Daoy (cell line): ENCODE data around the gene GRIA4. TPM values are rescaled to one million over a fixed set of nuclear protein-coding genes. Genes with fewer than 3 reads are reported as not detected.
A peak's percentile ranks its signal among the peaks of the same experiment; 100 is the strongest.
"Not testable (repeated sequence)": the region's sequence is repeated elsewhere in the genome, so short reads cannot be mapped to it uniquely, and the experiment has no call there.

Experiments used
- DNase-seq: peaks from one replicate; pipeline ENCODE4 v3.0.0-alpha.2; 2015; ENCODE audit warnings: low read depth
- total RNA-seq: library from RNA; depleted of rRNA; stranded (reverse); fragments of >200 nt; shearing (Covaris generic); gene quantifications from 2 replicates; pipeline ENCODE4 v1.2.3, GENCODE V29; 2014

The GRIA4 gene
- total RNA-seq, 1 experiment from 2014 or later: 1.5 TPM

DNA sequence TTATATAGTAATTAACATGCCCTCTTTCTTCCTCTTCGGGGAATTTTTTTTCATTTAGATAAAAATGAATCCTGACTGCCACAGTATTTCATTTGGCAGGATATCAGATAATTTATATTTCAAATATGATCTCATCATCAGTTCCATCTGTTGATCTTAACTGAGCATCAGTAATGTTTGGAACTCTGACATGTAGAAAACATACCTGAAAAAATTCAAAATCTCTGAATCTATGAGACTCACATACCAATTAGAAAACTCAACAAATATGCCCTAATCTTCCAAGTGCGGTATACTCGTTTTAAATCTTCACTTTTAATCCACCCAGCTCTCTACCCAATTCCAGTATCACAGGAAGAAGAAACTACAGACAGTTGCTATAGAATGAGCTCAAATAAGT is 250.2 kb downstream of the GRIA4 start:
- no peak for DNase-seq

DNA sequence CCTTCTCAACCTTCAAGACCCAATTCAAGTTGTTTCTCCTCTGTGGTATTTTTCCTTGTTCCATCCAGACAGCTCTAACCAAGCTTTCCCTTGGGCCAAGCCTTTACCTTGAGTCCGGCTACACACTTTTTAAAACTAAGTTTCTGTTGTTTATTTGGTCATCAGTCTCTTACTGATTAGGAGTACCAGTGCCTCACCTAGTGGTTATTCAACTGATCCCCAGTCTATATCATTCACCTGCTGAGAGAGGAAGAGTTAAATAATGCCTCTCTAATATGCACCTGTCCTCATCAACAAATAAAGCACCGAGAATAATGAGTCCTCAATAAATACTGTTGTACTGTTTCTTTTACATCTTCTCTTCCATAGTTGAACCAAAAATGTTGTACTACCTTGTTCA is 251.4 kb downstream of the GRIA4 start:
- DNase-seq: no peak

DNA sequence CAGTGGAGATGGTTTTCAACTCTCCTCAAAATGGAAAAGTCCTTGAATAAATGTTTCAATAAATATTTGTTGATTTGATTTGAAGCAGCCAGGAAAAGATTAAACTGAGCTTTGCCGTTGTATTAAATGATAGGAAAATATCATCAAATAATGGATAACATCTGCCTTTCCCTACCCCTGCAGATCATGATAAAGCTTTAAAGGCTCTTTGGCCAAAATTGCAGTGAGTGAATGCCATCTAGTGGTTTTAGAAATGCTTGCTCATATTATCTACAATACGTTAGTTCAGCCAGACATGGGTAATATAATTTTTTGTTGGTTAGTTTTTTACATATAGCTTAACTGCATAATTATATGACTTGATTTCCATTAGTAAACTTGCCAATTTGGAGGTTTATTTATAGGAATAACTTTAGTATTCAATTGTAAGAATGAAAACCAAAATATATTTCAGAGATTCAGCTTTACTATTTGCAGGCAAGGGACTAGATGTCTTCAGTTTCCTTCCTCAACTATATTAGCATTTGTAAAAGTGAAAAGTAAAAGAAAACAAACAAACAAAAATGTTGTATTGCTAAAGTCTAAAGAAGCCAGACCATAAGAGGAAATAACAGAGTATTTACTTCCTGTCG is 253.0 kb downstream of the GRIA4 start:
- DNase-seq: peak; percentile 15

DNA sequence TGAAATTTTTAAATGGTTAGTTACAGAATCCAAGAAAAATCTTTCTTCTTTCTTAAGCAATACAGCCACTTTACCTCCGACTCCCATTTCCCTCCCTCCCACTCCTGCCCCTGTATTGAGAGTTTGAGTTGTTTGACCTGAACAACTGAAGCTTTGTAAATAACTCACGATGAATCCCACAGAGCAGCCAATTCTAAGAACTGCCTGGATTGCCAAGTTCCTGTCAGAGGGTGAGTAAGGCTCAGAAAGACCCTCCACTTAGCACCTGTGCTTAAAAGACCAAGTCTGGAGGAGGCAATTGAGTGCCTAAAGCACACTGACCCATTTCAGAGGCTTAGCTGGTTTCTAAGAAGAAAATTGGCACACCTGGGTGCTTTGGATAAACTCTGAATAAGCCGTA is 253.7 kb downstream of the GRIA4 start:
- no peak for DNase-seq

DNA sequence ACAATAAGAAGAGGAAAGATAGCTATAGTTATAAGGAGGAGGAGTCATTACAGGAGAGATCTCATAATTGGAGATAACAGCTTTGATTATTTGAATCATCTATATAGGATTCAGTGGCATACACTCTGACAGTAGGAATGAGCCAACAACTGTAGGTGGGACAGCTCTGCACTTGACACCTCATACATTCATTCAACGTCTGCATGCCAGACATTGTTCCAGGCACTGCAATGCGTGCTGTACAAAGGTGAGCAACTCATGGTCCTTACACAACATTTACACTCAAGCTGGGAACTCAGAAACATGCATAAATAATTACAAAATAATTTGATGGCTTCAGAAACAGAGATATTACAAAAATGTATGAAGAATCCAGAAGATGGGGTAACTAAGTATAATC is 257.9 kb downstream of the GRIA4 start:
- no peak for DNase-seq

DNA sequence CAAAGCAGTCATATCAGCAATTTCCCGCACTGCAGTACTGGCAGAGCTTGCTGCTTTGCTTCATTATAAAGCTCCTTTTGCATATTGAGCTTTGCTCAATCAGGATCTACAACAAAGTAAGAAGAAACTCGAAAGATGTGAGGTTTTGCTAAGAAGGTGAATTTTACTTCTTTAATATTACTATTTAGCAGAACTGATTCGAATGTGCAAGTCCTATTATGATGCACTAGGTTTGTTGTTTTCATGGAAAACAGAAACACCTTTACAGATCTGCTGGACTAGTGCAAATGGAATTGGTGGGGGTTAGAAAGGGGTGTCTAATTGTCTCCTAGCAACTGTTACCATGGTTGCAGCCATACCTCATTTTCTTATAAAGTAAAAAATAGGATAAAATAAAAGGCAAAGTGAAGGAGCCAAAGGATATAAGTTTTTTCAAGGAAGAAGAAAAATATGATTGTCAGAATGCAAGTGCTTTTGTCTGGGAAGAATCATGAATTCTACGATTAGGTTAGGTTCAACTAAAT is 259.0 kb downstream of the GRIA4 start:
- no peak for DNase-seq

DNA sequence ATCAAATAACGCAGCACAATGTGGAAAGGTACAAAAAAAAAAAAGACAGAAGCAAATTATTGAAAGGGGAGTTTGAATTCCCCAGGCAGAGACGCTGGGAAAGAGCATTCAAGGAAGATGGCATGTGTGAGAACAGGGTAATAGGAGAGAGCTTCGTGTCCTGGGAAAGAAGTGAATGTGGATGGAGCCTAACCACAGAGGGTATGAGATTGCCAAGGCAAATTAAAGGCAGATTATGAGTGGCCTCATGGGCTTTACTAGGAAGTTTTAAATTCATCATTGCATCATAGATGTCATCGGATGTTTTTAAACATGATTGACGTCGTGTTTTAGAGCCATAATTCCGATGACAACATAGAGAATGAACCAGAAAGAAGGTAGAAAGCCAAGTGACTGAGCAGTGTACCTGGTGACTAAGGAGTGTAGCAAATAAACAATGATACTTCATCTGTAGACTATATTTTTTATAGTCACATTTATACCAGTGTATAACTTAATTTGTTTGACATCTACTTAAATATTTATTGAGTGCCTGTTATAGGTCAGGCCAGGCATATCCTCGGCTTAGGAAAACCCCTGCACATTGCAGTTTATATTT is 260.7 kb downstream of the GRIA4 start:
- DNase-seq: no peak

DNA sequence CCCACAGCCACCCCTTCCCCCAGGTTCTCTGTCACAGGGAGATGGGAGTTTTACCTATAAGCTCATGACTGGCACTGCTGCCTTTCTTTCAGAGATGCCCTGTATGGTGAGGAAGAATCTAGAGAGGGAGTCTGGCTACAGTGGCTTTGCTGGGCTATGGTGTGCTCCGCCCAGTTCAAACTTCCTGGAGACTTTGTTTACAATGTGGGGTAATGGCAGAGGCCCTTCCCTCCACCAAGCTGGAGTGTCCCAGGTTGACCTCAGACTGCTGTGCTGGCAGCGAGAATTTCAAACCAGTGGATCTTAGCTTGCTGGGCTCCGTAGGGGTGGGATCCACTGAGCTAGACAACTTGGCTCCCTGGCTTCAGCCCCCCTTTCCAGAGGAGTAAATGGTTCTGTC is 268.6 kb downstream of the GRIA4 start:
- DNase-seq: no peak

DNA sequence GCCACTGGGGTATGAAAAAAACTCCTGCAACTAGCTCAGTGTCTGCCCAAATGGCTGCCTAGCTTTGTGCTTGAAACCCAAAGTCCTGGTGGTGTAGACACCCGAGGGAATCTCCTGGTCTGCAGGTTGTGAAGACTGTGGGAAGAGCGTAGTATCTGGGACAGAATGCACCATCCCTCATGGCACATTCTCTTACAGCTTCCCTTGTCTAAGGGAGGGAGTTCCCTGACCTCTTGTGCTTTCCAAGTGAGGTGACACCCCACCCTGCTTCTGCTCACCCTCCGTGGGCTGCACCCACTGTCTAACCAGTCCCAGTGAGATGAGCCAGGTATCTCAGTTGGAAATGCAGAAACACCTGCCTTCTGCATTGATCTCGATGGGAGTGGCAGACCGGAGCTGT is 269.1 kb downstream of the GRIA4 start:
- DNase-seq: not testable (repeated sequence)

DNA sequence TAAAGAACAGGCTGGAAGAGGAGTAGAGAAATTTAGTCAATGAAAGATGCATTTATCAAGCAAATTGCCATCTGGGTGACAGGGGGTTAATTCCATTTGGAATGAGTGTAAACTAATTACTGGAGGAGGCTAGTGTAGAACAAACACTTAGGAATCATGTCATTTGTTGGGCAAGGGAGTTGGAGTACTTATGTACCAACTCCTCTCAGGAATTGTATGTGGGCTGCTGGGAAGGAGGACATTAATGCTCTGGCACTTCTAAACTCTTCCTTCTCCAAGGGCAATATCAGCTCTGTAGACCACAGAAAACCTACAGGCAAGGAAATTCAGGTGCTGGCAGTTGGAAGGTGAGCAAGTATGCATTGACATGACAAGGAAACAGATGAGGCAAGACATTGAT is 271.2 kb downstream of the GRIA4 start:
- DNase-seq: no peak

DNA sequence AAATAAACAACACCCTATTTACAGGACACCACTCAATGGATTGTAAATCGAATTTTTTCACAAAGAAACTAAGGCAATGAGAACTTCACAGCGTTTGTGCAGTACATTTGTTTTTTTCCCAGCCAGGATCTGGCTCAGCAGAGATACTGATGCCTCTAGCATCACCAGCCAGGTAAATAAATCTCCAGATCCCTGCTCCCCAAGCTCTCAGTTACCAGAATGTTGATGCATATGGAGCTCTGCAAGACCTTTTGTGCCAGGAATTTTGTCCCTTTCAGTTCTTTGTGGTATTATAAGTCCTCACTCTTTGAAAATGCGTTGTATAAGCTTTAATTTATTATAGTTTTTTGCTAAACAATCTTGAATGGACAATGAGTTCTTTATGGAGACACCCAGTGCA is 274.6 kb downstream of the GRIA4 start:
- DNase-seq: no peak

DNA sequence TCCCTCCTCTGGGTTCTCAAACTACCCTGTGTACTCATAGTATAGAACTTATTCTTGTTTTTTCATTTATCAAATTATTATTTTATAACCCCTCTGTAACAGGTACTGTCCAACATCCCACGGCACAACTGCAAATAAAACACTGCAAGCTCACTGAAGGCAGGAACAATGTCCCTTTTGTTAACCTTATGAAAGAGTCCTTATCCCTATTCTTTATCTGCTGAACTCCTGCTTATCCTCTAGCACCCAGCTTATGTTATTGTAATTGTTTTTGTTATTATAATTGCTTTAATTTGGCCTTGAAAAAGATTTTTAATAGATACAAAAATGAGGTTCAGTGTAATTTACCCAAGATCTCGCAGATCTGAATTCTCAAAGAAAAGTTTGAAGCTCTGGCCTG is 281.8 kb downstream of the GRIA4 start:
- no peak for DNase-seq

DNA sequence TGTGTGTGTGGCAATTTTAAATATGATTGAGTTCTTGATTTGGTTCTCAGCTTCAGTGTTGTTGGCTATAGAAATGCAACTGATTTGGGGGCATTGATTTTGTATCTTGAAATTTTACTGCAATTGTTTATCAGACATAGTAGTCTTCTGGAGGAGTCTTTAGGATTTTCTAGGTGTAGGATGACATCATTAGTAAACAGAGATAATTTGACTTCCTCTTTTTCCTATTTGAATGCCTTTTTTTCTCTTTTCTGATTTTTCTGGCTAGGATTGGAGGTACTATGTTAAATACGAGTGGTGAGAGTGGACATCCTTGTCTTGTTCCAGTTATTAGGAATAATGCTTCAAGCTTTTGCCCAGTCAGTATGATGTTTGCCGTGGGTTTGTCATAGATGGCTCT is 287.3 kb downstream of the GRIA4 start:
- DNase-seq: no peak

DNA sequence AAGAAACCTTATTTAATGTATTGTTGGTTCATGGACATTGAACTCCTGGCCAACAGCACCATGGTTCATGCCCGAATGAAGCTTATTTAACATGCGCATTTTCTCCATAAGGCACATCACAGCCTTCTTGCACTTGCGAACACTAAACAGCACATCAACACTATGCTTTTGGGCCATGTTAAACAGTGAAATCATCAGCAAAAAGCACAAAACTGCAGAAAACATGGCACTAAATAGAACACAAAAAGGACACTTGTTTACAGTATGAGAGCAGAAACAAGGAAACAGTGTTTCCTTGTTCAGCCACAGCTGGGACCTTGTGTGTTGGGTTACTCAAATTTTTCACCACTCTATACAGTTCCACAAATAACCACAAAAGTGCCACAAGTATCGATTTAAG is 289.9 kb downstream of the GRIA4 start:
- DNase-seq: no peak

DNA sequence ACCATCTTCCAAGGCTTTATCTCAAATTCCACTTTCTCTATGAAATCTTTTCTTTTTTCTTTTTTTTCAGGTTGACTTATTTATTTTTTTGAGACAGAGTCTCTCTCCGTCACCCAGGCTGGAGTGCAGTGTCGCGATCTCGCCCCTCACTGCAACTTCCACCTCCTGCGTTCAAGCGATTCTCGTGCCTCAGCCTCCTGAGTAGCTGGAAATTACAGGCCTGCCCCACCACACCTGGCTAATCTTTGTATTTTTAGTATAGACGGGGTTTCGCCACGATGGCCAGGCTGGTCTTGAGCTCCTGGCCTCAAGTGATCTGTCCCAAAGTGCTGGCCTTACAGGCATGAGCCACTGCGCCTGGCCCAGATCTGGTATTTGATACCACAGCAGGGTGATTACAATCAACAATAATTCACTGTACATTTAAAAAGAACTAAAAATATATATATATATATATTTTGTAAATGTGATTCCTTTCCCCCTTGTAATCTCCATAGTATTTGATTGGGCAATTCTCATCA is 290.7 kb downstream of the GRIA4 start:
- no peak for DNase-seq

DNA sequence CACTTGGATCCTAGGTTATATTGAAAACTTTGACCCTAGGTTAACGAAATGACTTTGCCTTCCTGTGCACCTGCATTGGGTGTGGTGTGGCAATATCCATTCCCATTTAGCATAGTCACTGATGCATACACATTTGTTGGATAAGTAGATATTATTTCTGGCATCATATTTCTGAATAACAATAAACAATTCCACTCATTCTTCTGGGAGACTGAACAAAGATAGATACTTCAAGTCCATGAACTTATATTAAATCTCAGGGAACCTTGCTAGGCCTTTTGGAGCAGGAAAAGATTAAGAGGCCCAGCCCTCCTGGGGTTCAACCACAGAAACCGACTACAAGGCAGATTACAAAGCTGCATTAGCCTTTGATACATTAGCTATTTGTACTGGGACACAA is 293.2 kb downstream of the GRIA4 start:
- DNase-seq: no peak

DNA sequence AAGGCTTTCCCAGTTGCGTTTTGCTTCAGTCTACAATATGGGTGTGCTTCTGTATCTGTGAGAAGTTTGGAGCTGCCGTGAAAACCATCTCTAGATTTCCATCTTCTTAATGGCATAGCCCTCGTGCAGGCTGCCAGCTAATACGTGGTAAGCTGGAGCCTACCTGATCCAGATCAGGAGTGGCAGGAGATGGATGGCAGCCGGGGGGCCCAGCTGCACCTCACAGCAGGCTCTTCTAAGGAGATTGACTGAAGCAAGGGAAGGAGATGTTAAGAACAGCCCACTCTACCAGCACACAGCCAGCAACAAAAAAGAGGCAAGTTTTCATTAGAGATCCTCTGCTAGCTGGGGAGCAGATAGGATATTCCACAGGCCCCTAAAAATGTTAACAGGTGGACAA is 296.6 kb downstream of the GRIA4 start:
- no peak for DNase-seq

DNA sequence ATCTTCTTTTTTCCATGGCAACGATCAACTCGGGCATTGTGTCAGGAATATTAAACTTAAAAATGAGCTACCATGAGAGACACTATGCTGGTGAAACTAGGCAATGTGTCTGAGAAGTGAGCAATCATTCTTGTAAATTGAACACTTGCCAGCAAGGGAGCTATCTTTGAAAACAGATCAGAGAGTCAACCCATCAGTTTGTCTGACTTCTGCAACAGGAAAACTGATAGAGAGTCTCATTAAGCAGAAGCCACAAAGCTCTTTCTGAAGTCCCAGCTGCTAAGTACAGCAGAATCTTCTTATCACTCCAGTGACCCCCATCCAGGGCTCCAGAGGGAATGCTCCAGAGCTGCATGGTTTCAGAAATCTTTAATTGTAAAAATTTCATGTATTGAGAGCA is 297.4 kb downstream of the GRIA4 start:
- no peak for DNase-seq

DNA sequence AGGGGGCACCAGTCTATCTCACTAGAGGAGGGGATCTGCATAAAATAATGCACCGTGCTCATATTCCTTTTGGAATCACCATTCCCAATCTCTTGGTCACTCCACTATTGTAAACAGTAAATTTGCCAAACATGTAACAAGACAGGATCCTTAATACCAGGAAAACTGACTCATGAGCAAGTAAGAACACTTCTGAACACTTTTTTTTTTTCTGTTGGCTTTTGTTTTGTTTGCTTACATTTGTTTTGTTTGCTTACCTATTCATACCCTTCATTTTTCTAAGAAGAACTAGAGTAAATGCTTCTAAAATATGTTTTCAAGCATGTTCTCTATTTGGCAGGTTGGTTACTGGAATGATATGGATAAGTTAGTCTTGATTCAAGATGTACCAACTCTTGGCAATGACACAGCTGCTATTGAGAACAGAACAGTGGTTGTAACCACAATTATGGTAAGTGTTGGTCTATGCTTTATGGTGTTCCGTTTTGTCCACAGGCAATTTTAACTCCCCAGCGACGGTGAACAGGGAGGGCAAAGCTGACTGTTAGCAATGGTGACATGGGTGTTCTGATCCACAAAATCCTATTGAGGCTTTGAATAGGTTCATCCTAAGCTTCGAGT is 300.3 kb downstream of the GRIA4 start:
- no peak for DNase-seq

DNA sequence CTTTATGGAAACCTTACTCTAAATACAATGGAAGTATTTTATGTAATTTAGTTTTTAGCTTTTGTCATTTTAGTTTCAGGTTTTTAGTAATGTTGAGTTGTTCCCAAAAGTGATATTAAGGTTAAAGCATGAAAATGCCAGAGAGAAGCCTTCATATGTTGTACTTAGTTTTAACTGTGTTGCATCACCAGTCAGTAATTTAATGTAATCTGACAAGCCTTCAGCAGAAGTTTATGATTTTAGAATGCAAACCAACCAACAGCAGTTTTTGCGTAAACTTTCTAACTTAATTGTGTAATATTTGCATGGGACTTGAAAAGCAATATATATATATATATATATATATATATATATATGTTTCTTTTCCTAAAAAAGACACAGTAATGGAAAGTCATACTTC is 301.6 kb downstream of the GRIA4 start:
- DNase-seq: no peak

DNA sequence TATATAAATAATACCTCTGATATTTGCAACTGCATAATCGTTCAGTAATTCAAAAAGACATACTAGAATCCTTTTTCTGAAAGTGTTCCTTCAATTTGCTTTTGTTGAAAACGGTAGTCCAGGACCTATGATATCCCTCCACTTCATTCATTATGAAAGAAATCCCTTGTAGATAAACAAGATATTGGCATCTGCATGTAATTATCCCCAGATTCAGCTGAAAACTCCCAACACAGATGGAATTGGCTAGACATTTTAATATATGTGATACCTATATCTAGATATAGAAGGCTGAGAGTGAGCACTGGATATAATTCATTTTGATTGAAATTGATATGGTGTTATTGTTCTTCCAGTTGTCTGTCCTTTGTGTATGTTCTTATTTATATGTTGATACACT is 302.8 kb downstream of the GRIA4 start:
- DNase-seq: no peak

DNA sequence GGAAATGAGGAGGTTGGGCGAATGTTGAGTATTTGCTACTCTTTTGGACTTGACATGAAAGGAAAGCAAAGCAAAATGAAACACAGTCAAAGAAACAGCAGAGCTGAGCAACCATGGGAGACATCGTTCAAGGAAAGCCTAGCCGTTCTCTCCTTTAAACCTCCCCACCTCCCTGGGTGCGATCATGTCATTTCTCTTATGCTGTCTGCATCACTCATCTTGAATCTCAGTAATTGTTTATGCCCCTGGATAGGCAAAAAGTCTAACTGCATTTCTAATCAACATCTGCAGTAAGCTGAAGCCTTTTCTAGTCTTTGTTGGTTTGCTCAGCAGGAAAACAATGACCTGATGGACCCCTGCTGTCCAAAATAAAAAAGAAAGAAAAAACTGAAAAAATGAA is 305.1 kb downstream of the GRIA4 start:
- no peak for DNase-seq

DNA sequence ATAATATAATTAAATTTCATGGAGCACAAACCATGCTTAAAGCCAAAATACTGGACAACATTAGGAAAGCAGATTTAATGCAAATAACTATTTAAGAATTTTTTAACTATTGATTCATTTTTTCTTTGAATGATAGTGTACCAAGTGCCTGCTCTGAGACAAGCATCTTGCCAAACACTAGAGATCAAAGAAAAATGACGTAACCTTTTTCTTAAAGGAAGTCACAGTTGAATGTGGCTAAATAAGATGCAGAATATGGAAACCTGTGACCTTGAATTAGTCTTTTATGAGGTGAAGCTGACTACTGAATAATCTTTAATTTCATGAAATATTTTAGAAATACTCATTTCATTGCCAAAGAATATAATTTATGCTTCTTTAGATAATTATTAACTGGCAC is 308.2 kb downstream of the GRIA4 start:
- DNase-seq: no peak
